Heart left ventricle (tissue), 16 donors: ENCODE data around the gene NLE1. TPM values are rescaled to one million over a fixed set of nuclear protein-coding genes. Genes with fewer than 3 reads are reported as not detected.

Experiments used
- ATAC-seq, 4 donors: fragments of 200-7000 bp; cut with Tn5 transposase; one replicate each; pipeline ENCODE4 v1.9.1; 2020 to 2022; ENCODE audit warnings: moderate library complexity in 4 of 4, mild to moderate bottlenecking in 3 of 4, moderate number of reproducible peaks in 1 of 4
- DNase-seq, 5 donors: peaks; one replicate each; pipeline ENCODE4 v3.0.0-alpha.2; 2020
- H3K27ac ChIP-seq, 12 donors: fragments of 200-600 bp; sonication (generic) in 4 of 12; one replicate each; pipeline versions ENCODE4 v1.5.0 to v1.8.0; 2016 to 2022; ENCODE audit warnings: mild to moderate bottlenecking in 2 of 12
- H3K27me3 ChIP-seq, 9 donors: fragments of 200-600 bp; sonication (generic) in 2 of 9; one replicate each; pipeline versions ENCODE4 v1.5.1 to v1.8.0; 2016 to 2022; ENCODE audit warnings: mild to moderate bottlenecking in 3 of 9
- H3K36me3 ChIP-seq, 9 donors: fragments of 200-600 bp; sonication (generic) in 2 of 9; one replicate each; pipeline versions ENCODE4 v1.5.0 to v1.8.0; 2018 to 2022; ENCODE audit warnings: mild to moderate bottlenecking in 2 of 9
- H3K4me1 ChIP-seq, 12 donors: fragments of 200-600 bp; sonication (generic) in 4 of 12; one replicate each; pipeline versions ENCODE4 v1.5.0 to v1.8.0; 2016 to 2022; ENCODE audit warnings: mild to moderate bottlenecking in 3 of 12
- H3K4me3 ChIP-seq, 12 donors: fragments of 200-600 bp; sonication (generic) in 4 of 12; one replicate each; pipeline versions ENCODE4 v1.5.0 to v1.8.0; 2017 to 2022; ENCODE audit warnings: mild to moderate bottlenecking in 9 of 12, moderate library complexity in 4 of 12
- H3K9me3 ChIP-seq, 12 donors: fragments of 200-600 bp; sonication (generic) in 4 of 12; one replicate each; pipeline versions ENCODE4 v1.5.0 to v1.8.0; 2016 to 2022; ENCODE audit warnings: mild to moderate bottlenecking in 1 of 12
- CTCF ChIP-seq, 12 donors: fragments of 200-600 bp; sonication (generic) in 4 of 12; IDR thresholded peaks; one replicate each; pipeline versions ENCODE4 v1.5.0 to v1.8.0; 2018 to 2022; ENCODE audit warnings: antibody characterized with exemption in 12 of 12, mild to moderate bottlenecking in 5 of 12
- POLR2A ChIP-seq, 2 donors: fragments of 450-650 bp; IDR thresholded peaks; one replicate each; pipeline ENCODE4 v1.6.1; 2017; ENCODE audit warnings: antibody characterized with exemption in 2 of 2, mild to moderate bottlenecking in 2 of 2, moderate library complexity in 2 of 2
- WGBS, 4 donors: extraction: QIAGEN DNeasy Blood & Tissue Kit in 2 of 4; methylation state at CpG; one replicate each; pipeline versions ENCODE4 v1.1.5 to v1.1.7; 2013 to 2018; 5-methylcytosine and 5-hydroxymethylcytosine counted together
- intact Hi-C, 10 donors: fragments of 100-400 bp; cut with DNase I; formaldehyde crosslinking; loops; one replicate each; pipeline versions ENCODE4 v1.11.1 to v1.14.2; 2022
- polyA plus RNA-seq, 2 donors: library from polyadenylated mRNA; stranded (reverse); fragments of 200-250 nt; gene quantifications; one replicate each; pipeline ENCODE4 v1.2.3, GENCODE V29; 2013
- total RNA-seq, 9 donors: library from RNA; depleted of rRNA in 2 of 9; stranded (reverse); fragments of >200 nt in 2 of 9; fragmentation: NEBNext Ultra II Directional in 3 of 9; extraction: Animal tissue kit (Norgen Biotek cat#: 25700) in 3 of 9; gene quantifications; one replicate each; pipeline versions ENCODE4 v1.1.0 to v1.2.4, GENCODE V29; 2016 to 2023
- donor health status: ischemic (EF 13 %, LVEDD 7.1; RV severe dilation, severe dysfunction).
- donor health status: healthy with polysubstance abuse.
- donor health status: DM: no; HTN: yes; CAD: no.
- donor health status: DM: no; HTN: no; CAD: no.
- donor health status: ischemic (EF 25% LVEDD 6.9; RV normal size, moderate dysfunction).
- donor health status: ischemic (EF 25% LVEDD 5.7; RV mildly dilated, moderate dysfunction).
- donor health status: healthy.
- donor health status: DM: yes; HTN: yes; CAD: no.
- donor health status: ischemic (EF 35%, LVEDD 5.7; RV mildly dilated, moderate dysfunction).
- donor health status: nonischemic (EF 11% LVEDD 7.7; RV severe dilation, severe dysfunction).
- donor health status: DM: yes; HTN: yes; CAD: no.
- donor health status: PGD.
- donor health status: ischemic (EF 29% LVEDD 5.4; RV normal size, mild dysfunction).
- donor health status: nonischemic (EF 23%, LVEDD 6.1; RV moderate dilation, normal function).

NLE1 gene
- total and polyA plus RNA-seq, 11 donors = 1.8 to 8.5 (median 4.2) TPM

- Histone ChIP-seq H3K27ac (peak overlapping the region in 11 of 12 donors; percentile 70 to 95 (median 84)), H3K4me1 (peaks cover 0 to 24% (median 10%) of the 10 kb centered on the region in 12 donors), H3K9me3 (no peaks in the 10 kb centered on the region), H3K4me3 (peak overlapping the region; percentile 57 to 99 (median 92)), H3K27me3 (no peaks in the 10 kb centered on the region), H3K36me3 (no peaks in the 10 kb centered on the region)
- 33 to 47% (median 42%) methylated on average over 9 of the region's 9 CpGs for WGBS, 4 donors
- no peak for TF ChIP-seq POLR2A (IDR thresholded peaks at IDR 0.05)
- no peak for TF ChIP-seq CTCF (IDR thresholded peaks at IDR 0.05)
- peak in 1 of 4 donors; percentile 1 for ATAC-seq
- intact Hi-C loops = loop anchor here in 5 of 10 donors (2.0 to 10.0 kb wide), 6 partner anchors 31 to 106 kb away; partner anchors contain the start of genes LIG3 (in 4 of the 5) and RAD51D (in 1 of the 5)
- no peak for DNase-seq
Observed at GRCh38 chr17:35087731-35088355, 54.3 kb downstream of the NLE1 start.

GRCh38 chr17:35086931-35087573 lies 55.1 kb downstream of the NLE1 start:
- 95 to 97% (median 96%) methylated on average over 8 of the region's 8 CpGs for WGBS, 4 donors
- peak overlapping the region in 3 of 12 donors; percentile 84 to 96 (median 93) for H3K4me3 ChIP-seq
- H3K36me3 ChIP-seq = no peaks in the 10 kb centered on the region
- H3K4me1 ChIP-seq = peaks cover 0 to 32% (median 13%) of the 10 kb centered on the region in 12 donors
- intact Hi-C loops = loop anchor here in 5 of 10 donors (5.0 to 10.0 kb wide), 3 partner anchors 90 to 105 kb away; partner anchors contain the start of gene LIG3 (in 4 of the 5)
- no peak overlapping the region for H3K27ac ChIP-seq
- DNase-seq (no peak), ATAC-seq (no peak)
- no peaks in the 10 kb centered on the region for H3K27me3 ChIP-seq
- H3K9me3 ChIP-seq = no peaks in the 10 kb centered on the region
- TF ChIP-seq CTCF (IDR thresholded peaks at IDR 0.05) (no peak), POLR2A (IDR thresholded peaks at IDR 0.05) (no peak)

GRCh38 chr17:35086164-35086563 lies 55.9 kb downstream of the NLE1 start:
- intact Hi-C loops = loop anchor here in 5 of 10 donors (5.0 to 10.0 kb wide), 3 partner anchors 89 to 104 kb away; partner anchors contain the start of gene LIG3 (in 4 of the 5)
- WGBS, 4 donors = 97 to 99% (median 97%) methylated on average over 8 of the region's 8 CpGs
- TF ChIP-seq POLR2A (IDR thresholded peaks at IDR 0.05) (no peak), CTCF (IDR thresholded peaks at IDR 0.05) (no peak)
- ATAC-seq (no peak), DNase-seq (no peak)
- H3K4me1 ChIP-seq = peaks cover 0 to 41% (median 15%) of the 10 kb centered on the region in 12 donors
- H3K27ac ChIP-seq = no peak overlapping the region
- no peak overlapping the region for H3K4me3 ChIP-seq
- no peaks in the 10 kb centered on the region for H3K36me3 ChIP-seq
- no peaks in the 10 kb centered on the region for H3K9me3 ChIP-seq
- H3K27me3 ChIP-seq = no peaks in the 10 kb centered on the region

- WGBS, 4 donors = 81 to 95% (median 92%) methylated on average over 2 of the region's 2 CpGs
- no peaks in the 10 kb centered on the region for H3K27me3 ChIP-seq
- DNase-seq (no peak), ATAC-seq (no peak)
- H3K4me1 ChIP-seq = peaks cover 0 to 49% (median 15%) of the 10 kb centered on the region in 12 donors
- intact Hi-C loops = loop anchor here in 5 of 10 donors (5.0 to 10.0 kb wide), 3 partner anchors 88 to 103 kb away; partner anchors contain the start of gene LIG3 (in 4 of the 5)
- no peak overlapping the region for H3K4me3 ChIP-seq
- H3K27ac ChIP-seq = no peak overlapping the region
- TF ChIP-seq CTCF (IDR thresholded peaks at IDR 0.05) = no peak
- TF ChIP-seq POLR2A (IDR thresholded peaks at IDR 0.05) = no peak
- H3K36me3 ChIP-seq = no peaks in the 10 kb centered on the region
- H3K9me3 ChIP-seq = no peaks in the 10 kb centered on the region
Observed at GRCh38 chr17:35084987-35085386, 57.1 kb downstream of the NLE1 start.
